ENCODE data around the gene PRDX3.
"Not testable (repeated sequence)": the region's sequence is repeated elsewhere in the genome, so short reads cannot be mapped to it uniquely, and the experiment has no call there.

The PRDX3 gene

DNA sequence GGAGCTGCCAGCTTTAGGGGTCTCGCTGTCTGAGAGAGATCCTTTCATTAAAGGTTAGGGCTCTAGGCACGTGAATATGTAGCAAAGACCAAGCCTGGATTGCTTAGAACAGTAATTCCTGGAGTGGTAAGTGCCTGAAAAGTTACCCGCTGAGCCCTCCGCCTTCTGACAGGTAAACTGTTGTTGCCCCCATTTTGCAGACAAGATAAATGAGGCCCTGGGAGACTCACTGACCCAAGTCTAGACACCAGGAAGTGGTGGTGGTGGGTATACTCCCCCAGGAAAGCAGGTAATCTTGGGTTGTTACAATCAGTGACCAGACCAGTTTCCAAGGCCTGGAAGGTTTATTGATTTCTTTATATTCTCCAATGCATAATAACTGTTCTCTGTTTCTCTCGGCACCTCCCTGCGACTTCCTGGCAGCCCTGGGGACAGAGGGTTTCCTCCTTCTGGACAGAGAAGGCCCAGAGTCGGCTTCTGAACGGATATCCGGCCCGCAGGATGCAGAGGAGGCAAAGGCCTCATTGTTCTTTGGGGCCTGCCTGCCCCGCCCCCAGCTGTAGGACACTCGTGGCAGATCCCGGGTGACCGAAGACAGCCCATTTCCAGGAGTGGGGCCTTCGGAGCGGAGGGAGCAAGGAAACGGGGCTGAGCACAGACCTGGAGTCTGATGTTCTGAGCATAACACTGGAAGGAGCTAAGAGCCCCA lies 27.4 kb upstream of the PRDX3 start:
- DNase-seq = no peak

GRCh38 chr10:119203006-119203405 lies 24.4 kb upstream of the PRDX3 start:
- no peak for DNase-seq

- DNase-seq = no peak
Measured at GRCh38 chr10:119201233-119201632, 22.6 kb upstream of the PRDX3 start.

DNA sequence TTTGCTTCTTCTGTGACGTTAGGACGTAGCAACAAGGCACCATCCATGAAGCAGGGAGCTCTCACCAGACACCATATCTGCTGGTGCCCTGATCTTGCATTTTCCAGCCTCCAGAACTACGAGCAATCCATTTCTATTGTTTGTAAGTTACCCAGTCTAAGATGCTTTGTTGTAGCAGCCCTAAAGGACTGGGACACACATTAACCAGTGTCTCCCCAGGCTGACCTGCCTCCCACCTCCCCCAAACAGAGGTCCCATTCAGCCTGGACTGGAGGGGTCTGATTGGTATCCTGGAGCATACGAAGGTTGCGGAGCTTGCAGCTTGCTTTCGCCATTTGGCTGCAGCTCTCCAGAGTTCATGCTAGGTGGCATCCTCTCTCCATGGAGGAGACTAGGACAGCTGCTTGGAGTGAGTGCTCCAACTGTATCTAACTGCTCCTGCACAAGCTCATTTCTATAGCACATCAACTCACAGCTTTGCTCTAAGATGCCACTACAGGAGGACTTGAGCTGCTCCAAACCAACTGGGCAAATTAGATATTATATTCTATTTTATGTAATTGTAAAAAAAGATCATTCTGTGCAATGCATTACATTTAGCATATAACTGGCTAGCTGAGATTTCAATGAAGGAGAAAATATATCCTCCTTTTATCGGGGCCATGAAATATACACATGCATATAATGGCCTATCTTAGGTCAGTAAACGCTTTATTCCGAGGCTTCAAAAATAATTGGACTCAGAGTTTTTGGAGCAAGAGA lies 20.8 kb upstream of the PRDX3 start:
- DNase-seq = no peak

DNA sequence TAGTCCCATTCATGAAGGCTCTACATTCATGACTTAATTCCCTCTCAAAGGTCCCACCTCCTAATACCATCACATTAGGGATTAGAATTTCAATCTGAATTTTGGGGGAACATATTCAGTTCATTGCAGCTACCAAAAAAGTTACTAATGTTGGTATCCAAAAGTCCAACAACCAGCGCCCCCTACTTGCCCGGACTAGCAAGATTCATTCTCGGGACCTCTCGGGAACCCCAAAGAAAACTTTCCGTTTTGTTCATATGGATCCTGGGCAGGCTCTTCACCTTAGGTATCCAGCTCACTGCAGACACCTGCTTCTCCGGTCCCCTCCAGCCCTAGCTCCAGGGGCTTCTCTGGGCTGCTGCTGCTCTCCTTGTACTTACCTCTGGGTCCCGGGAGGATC lies 19.8 kb upstream of the PRDX3 start:
- no peak for DNase-seq

GRCh38 chr10:119197921-119198320 lies 19.3 kb upstream of the PRDX3 start:
- no peak for DNase-seq

DNA sequence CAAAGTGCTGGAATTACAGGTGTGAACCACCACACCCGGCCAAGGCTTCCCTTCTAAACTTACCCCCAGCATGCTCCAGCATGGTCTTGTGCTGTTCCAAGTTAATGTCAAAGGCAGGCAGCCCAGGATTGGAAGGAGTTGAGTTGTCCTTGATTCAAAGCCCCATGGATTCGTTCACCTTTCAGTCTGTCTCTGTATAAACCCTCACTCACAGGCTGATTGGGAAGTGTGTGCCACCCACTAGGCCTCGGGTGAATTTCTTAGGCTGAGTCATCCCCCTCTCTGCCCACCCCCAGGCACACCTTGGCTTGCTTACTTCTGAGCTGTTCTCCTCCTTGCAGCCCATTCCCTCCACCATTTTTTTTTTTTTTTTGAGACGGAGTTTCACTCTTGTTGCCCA lies 13.3 kb upstream of the PRDX3 start:
- no peak for DNase-seq

GRCh38 chr10:119190954-119191785 lies 12.6 kb upstream of the PRDX3 start:
- no peak for DNase-seq

DNA sequence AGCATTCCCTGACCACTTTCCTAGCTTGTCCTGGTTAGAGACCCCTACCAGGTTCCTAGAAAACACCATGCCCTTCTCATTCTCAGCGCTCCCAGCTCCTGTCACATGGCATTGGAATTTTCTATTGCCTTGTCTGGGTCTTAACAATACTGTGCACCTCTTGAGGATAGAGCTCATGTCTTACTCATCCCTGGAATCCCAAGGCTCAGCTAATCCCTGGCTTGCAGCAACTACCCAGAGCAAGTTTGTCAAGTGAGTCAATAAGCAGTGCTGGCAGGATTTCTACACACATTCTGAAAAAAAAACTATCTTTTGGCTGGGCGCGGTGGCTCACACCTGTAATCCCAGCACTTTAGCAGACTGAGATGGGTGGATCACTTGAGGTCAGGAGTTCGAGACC lies 11.7 kb upstream of the PRDX3 start:
- DNase-seq = no peak

- no peak for DNase-seq
Measured at GRCh38 chr10:119189811-119190282, 11.2 kb upstream of the PRDX3 start.

DNA sequence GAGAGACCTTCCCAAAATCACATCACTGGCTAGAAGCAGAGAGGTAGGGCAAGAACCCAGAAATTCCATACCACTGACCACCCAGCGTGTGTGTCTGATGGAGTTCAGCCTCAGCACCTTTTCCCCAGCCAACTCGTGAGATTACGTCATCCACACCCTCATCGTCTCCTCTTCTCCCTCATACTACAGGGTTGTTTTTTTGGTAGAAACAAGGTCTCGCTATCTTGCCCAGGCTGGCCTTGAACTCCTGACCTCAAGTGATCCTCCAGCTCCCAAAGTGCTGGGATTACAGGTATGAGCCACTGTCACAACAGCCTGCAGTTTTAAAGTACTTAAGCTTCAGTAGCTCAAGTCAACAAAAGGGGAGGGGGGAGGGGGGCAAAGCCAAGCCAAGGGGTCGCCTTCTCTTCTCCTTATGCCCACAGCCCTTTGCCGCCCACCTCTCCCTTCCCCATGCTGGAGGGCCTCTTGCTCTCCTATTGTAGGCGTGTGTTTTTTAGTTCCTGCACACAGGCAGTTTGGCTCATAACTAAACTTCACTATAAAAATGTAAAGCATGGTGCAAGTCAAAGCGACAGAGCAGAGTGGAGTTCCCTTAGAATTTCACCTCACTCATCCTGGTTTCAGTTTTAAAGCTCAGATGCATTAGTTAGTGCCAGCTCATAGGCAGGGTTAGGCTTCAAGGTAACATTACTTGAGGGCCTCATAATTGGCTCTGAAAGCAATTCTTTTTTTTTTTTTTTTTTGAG lies 5.2 kb upstream of the PRDX3 start:
- DNase-seq = no peak

DNA sequence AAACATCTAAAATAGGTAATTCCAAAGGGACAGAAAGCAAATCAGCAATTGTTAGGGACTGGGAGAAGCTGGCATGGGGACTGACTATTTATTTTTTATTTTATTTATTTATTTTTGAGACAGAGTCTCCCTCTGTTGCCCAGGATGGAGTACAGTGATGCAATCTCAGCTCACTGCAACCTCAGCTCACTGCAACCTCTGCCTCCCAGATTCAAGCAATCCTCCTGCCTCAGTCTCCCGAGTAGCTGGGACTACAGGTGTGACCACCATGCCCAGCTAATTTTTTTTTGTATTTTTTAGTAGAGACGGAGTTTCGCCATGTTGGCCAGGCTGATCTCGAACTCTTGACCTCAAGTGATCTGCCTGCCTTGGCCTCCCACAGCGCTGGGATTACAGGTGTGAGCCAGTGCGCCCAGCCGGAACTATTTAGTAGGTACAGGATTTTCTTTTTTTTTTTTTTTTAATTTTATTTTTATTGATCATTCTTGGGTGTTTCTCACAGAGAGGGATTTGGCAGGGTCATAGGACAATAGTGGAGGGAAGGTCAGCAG lies 2.3 kb upstream of the PRDX3 start:
- not testable (repeated sequence) for DNase-seq

DNA sequence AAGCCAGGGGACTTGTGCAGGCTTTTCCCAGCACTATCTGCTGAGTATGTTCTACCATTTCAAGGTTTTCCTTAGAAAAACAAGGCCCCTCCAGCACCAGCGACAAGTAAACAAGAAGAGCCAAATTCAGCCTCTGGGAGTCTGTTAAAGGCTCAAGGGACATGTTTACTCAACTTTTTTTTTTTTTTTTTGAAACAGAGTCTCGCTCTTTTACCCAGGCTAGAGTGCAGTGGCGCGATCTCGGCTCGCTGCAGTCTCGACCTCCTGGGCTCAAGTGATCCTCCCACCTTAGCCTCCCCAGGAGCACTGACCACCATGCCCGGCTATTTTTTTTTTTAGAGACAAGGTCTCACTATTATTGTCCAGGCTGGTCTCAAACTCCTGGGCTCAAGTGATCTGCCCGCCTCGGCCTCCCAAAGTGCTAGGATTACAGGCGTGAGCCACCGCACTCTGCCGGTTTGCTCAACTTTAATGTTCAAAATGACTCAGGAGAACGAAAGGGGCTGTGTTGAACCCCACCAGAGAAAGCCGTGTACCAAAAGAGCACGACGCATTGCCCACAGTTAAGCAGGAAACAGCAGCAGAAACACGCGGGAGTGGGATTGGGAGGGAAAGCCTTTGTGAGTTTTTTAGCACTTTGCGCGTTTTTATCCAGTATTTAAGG lies 772 bp downstream of the PRDX3 start:
- DNase-seq = no peak

DNA sequence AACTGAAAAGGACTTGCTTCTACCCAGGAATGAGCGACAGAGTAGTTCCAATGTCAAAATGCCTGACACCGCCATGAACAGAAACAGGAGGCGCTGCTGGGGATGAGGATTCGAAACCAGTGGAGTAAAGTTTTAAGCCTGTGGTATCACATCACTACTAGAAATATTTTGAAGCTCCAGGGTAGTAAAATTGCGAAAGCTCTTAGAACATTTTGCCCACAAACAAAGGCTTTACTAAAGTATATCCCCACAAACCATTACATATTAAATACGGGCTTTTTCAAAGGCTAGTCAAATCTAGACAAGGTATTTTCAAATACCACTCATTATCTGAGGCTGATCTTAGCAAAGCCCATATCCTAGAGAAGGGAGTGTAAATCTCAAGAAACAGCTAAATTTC lies 2.4 kb downstream of the PRDX3 start:
- DNase-seq = no peak

GRCh38 chr10:119174109-119174508 lies 4.5 kb downstream of the PRDX3 start:
- no peak for DNase-seq

GRCh38 chr10:119167041-119167440 lies 11.6 kb downstream of the PRDX3 start:
- DNase-seq = no peak

DNA sequence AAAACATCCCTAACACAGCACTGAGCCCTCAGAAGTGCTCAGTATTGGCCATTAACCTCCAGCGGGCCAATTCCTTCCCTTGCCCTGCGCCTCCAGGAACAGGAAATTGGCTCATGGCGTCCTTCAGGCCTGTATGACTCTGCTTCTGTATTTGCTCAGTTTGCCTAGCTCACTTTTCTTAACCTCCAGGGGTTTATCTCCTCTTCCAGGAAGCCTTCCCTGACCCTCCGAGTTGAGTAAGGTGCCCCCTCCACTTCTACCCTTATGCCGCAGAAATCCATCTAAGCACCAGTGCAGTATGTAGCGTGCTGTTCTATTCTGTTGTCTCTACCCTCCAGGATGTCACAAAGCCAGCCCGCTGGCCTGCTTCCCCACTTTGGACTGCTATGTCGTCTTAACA lies 12.0 kb downstream of the PRDX3 start:
- no peak for DNase-seq

GRCh38 chr10:119166118-119166500 lies 12.5 kb downstream of the PRDX3 start:
- DNase-seq = no peak

GRCh38 chr10:119165171-119166117 lies 13.2 kb downstream of the PRDX3 start, which contains the start of gene SFXN4:
Gene SFXN4 (minus strand): TSS chr10:119165714. CDS start chr10:119165647, 67 bp downstream.
- no peak for DNase-seq

DNA sequence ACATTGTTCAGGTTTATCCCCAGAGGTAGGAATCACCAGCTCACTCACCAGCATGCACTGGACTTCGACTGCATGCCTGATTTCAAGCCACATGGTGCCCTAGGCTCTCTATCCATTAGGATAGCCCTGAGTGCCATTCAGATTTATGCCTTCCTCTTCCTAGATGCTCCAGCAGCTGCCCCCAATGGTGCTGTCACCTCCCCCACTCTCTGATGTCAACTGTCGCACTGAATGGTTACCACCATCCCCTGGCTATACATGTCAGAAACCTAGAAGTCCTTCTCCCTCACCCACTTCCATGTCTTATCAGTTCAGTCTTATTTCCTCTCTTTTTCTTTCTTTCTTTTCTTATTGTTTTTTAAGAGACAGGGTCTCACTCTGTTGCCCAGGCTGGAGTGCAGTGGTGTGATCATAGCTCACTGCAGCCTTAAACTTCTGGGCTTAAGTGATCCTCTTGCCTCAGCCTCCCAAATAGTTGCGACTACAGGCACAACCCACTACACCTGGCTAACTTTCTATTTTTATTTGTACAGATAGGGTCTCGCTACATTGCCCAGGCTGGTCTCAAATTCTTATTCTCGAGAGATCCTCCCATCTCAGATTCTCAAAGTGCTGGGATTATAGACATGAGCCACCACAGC lies 16.0 kb downstream of the PRDX3 start:
- no peak for DNase-seq

Data from NCI-H1417 treated with DMSO at 0.1 percent for 48 hours (cell line).